Measurements from ENCODE around the gene SKOR2.

The SKOR2 gene

DNA sequence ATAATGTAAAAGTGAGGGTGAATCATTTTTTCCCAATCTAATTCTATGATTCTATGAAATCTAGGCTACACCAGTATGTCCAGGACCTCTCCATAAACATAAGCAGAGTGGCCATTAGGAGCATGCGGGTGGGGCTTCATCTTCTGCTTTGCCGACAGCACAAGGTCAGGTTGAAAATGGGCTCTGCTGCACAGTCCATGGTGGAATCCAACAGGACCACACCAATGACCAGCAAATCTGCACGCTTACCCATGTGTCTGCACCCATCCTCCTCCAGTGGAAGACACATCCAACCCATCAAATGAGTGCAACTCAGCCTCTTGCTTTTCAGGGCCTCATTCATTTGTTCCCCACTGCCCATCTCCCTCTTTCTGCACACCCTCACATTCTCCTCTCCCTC, 43.3 kb upstream of the SKOR2 start:
- no peak for ATAC-seq
- TF ChIP-seq ESRRG (CRISPR knock-in tag; IDR thresholded peaks at IDR 0.05) (no peak), SNAI2 (CRISPR knock-in tag; IDR thresholded peaks at IDR 0.05) (no peak), OSR1 (CRISPR knock-in tag; IDR thresholded peaks at IDR 0.05) (no peak), ZFP3 (CRISPR knock-in tag; IDR thresholded peaks at IDR 0.05) (no peak), ZNF70 (CRISPR knock-in tag; IDR thresholded peaks at IDR 0.05) (no peak), ARNTL (CRISPR knock-in tag; IDR thresholded peaks at IDR 0.05; ENCODE audit: borderline replicate concordance, low read depth) (no peak), ISL1 (CRISPR knock-in tag; IDR thresholded peaks at IDR 0.05) (no peak), TOX (CRISPR knock-in tag; IDR thresholded peaks at IDR 0.05; ENCODE audit: borderline replicate concordance) (no peak)
- TF ChIP-seq, protein P1, sequence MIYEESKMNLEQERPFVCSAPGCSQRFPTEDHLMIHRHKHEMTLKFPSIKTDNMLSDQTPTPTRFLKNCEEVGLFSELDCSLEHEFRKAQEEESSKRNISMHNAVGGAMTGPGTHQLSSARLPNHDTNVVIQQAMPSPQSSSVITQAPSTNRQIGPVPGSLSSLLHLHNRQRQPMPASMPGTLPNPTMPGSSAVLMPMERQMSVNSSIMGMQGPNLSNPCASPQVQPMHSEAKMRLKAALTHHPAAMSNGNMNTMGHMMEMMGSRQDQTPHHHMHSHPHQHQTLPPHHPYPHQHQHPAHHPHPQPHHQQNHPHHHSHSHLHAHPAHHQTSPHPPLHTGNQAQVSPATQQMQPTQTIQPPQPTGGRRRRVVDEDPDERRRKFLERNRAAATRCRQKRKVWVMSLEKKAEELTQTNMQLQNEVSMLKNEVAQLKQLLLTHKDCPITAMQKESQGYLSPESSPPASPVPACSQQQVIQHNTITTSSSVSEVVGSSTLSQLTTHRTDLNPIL (CRISPR knock-in tag; IDR thresholded peaks at IDR 0.05; ENCODE audit: low read depth): no peak

DNA sequence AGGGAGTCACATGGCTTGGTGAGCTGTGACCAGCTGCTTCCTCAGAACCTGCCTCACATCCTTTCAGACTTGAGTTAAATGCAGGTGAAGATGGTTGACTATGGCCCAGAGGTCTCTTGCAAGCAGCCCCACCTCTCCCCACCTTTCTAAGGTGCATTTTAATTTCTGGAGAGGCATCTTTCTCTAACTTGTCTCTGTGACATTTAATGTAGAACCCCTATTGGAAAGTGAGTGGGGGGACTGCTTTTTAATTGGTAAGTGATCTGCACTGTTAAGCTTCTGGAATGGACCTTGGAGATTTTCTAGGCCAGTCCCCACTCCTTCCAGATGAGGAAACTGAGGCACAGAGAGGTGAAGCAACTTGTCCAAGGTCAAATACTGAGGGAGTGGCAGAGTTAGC, 37.3 kb upstream of the SKOR2 start:
- no peak for TF ChIP-seq TCF4 (CRISPR knock-in tag; IDR thresholded peaks at IDR 0.05; ENCODE audit: borderline replicate concordance)
- TF ChIP-seq, protein P2, sequence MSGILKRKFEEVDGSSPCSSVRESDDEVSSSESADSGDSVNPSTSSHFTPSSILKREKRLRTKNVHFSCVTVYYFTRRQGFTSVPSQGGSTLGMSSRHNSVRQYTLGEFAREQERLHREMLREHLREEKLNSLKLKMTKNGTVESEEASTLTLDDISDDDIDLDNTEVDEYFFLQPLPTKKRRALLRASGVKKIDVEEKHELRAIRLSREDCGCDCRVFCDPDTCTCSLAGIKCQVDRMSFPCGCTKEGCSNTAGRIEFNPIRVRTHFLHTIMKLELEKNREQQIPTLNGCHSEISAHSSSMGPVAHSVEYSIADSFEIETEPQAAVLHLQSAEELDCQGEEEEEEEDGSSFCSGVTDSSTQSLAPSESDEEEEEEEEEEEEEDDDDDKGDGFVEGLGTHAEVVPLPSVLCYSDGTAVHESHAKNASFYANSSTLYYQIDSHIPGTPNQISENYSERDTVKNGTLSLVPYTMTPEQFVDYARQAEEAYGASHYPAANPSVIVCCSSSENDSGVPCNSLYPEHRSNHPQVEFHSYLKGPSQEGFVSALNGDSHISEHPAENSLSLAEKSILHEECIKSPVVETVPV (CRISPR knock-in tag; IDR thresholded peaks at IDR 0.05): no peak
- TF ChIP-seq ZNF565 (CRISPR knock-in tag; conservative IDR thresholded peaks at IDR 0.05; ENCODE audit: low read depth): no peak
- no peak for TF ChIP-seq ZFP30 (CRISPR knock-in tag; IDR thresholded peaks at IDR 0.05)
- no peak for TF ChIP-seq ARNTL (CRISPR knock-in tag; IDR thresholded peaks at IDR 0.05; ENCODE audit: borderline replicate concordance, low read depth)
- TF ChIP-seq TSHZ2 (CRISPR knock-in tag; IDR thresholded peaks at IDR 0.05): no peak
- no peak for TF ChIP-seq ZNF8 (CRISPR knock-in tag; IDR thresholded peaks at IDR 0.05)
- TF ChIP-seq GLIS3 (CRISPR knock-in tag; IDR thresholded peaks at IDR 0.05): no peak
- no peak for TF ChIP-seq BACH2 (CRISPR knock-in tag; IDR thresholded peaks at IDR 0.05; ENCODE audit: borderline replicate concordance)
- TF ChIP-seq ISL1 (CRISPR knock-in tag; IDR thresholded peaks at IDR 0.05): no peak
- TF ChIP-seq, protein P1 (CRISPR knock-in tag; IDR thresholded peaks at IDR 0.05; ENCODE audit: low read depth): no peak
- TF ChIP-seq ESRRG (CRISPR knock-in tag; IDR thresholded peaks at IDR 0.05): no peak
- no peak for TF ChIP-seq POU6F1 (CRISPR knock-in tag; IDR thresholded peaks at IDR 0.05; ENCODE audit: borderline replicate concordance, low read depth)
- TF ChIP-seq PPARA (CRISPR knock-in tag; IDR thresholded peaks at IDR 0.05; ENCODE audit: borderline replicate concordance): no peak
- TF ChIP-seq ZFP3 (CRISPR knock-in tag; IDR thresholded peaks at IDR 0.05): no peak
- no peak for ATAC-seq

GRCh38 chr18:47287911-47288585, 36.6 kb upstream of the SKOR2 start:
- TF ChIP-seq TSHZ2 (CRISPR knock-in tag; IDR thresholded peaks at IDR 0.05) (no peak), ZFP30 (CRISPR knock-in tag; IDR thresholded peaks at IDR 0.05) (no peak), ZNF70 (CRISPR knock-in tag; IDR thresholded peaks at IDR 0.05) (no peak), ARNTL (CRISPR knock-in tag; IDR thresholded peaks at IDR 0.05; ENCODE audit: borderline replicate concordance, low read depth) (no peak), SNAI2 (CRISPR knock-in tag; IDR thresholded peaks at IDR 0.05) (no peak), TCF4 (CRISPR knock-in tag; IDR thresholded peaks at IDR 0.05; ENCODE audit: borderline replicate concordance) (no peak), OSR1 (CRISPR knock-in tag; IDR thresholded peaks at IDR 0.05) (no peak), ISL1 (CRISPR knock-in tag; IDR thresholded peaks at IDR 0.05) (no peak), CSDC2 (CRISPR knock-in tag; IDR thresholded peaks at IDR 0.05) (no peak), GLIS3 (CRISPR knock-in tag; IDR thresholded peaks at IDR 0.05) (no peak)
- TF ChIP-seq, protein P1 (CRISPR knock-in tag; IDR thresholded peaks at IDR 0.05; ENCODE audit: low read depth): no peak
- no peak for ATAC-seq

Measured in SK-N-SH treated with all-trans-retinoic acid at 6 μM for 48 hours (cell line).